Non-pigmented ciliary epithelial cell (primary cell): ENCODE results near the gene ZBTB6.
"Not testable (repeated sequence)": the region's sequence is repeated elsewhere in the genome, so short reads cannot be mapped to it uniquely, and the experiment has no call there.

ENCODE experiments used
- DNase-seq: peaks from one replicate; pipeline ENCODE4 v3.0.0-alpha.2; 2010; ENCODE audit warnings: low read depth

Gene ZBTB6

GRCh38 chr9:122923947-122924346 lies 10.8 kb upstream of the ZBTB6 start:
- DNase-seq: no peak

GRCh38 chr9:122922713-122923112 lies 9.6 kb upstream of the ZBTB6 start:
- DNase-seq: no peak

GRCh38 chr9:122918310-122918709 lies 5.2 kb upstream of the ZBTB6 start:
- DNase-seq: no peak

GRCh38 chr9:122912671-122912963 lies 506 bp downstream of the ZBTB6 start:
- no peak for DNase-seq

- DNase-seq: not testable (repeated sequence)
These were observed 7.0 kb downstream of the ZBTB6 start for GRCh38 chr9:122906122-122906521.

- peak; percentile 100 for DNase-seq
These were observed 8.1 kb downstream of the ZBTB6 start, which contains the start of gene RC3H2 for GRCh38 chr9:122904823-122905710. Gene RC3H2 (minus strand): TSS chr9:122905359. CDS start chr9:122897509, 7,850 bp downstream.

GRCh38 chr9:122904466-122904822 lies 8.7 kb downstream of the ZBTB6 start:
- no peak for DNase-seq

GRCh38 chr9:122900791-122901190 lies 12.3 kb downstream of the ZBTB6 start:
- DNase-seq: no peak

GRCh38 chr9:122897969-122898368 lies 15.2 kb downstream of the ZBTB6 start:
- DNase-seq: no peak

GRCh38 chr9:122888480-122888879 lies 24.6 kb downstream of the ZBTB6 start:
- DNase-seq: no peak

- DNase-seq: no peak
These were observed 30.0 kb downstream of the ZBTB6 start for GRCh38 chr9:122883125-122883524.

- DNase-seq: no peak
These were observed 33.7 kb downstream of the ZBTB6 start for GRCh38 chr9:122879443-122879842.

GRCh38 chr9:122875523-122875922 lies 37.6 kb downstream of the ZBTB6 start:
- no peak for DNase-seq

- not testable (repeated sequence) for DNase-seq
These were observed 45.8 kb downstream of the ZBTB6 start for GRCh38 chr9:122867276-122867675.

- no peak for DNase-seq
These were observed 47.0 kb downstream of the ZBTB6 start for GRCh38 chr9:122866079-122866478.

- DNase-seq: no peak
These were observed 47.8 kb downstream of the ZBTB6 start for GRCh38 chr9:122865300-122865699.

- DNase-seq: no peak
These were observed 49.7 kb downstream of the ZBTB6 start for GRCh38 chr9:122863407-122863806.

GRCh38 chr9:122860319-122861142 lies 52.6 kb downstream of the ZBTB6 start:
- no peak for DNase-seq
